GM21360 (cell line): ENCODE data around the gene C6orf141.
"Not testable (repeated sequence)": the region's sequence is repeated elsewhere in the genome, so short reads cannot be mapped to it uniquely, and the experiment has no call there.

Experiments
- ATAC-seq: cut with Tn5 transposase; IDR thresholded peaks from one replicate; pipeline ENCODE4 v1.9.1; 2021; ENCODE audit warnings: mild to moderate bottlenecking, moderate library complexity; ENCODE audit not compliant: unreplicated experiment

Gene C6orf141

GRCh38 chr6:49565855-49566254, 15.4 kb downstream of the C6orf141 start:
- no peak for ATAC-seq

- ATAC-seq, result no peak
Observed at GRCh38 chr6:49570474-49571079, 20.1 kb downstream of the C6orf141 start.

- no peak for ATAC-seq
Observed at GRCh38 chr6:49576618-49577017, 26.1 kb downstream of the C6orf141 start.

GRCh38 chr6:49579649-49580048, 29.2 kb downstream of the C6orf141 start:
- no peak for ATAC-seq

- no peak for ATAC-seq
Observed at GRCh38 chr6:49582529-49582928, 32.1 kb downstream of the C6orf141 start.

GRCh38 chr6:49587262-49587661, 36.8 kb downstream of the C6orf141 start:
- ATAC-seq, result not testable (repeated sequence)
